ENCODE results near the gene SRGAP1. TPM values are rescaled to one million over a fixed set of nuclear protein-coding genes. Genes with fewer than 3 reads are reported as not detected.

The SRGAP1 gene
- polyA plus RNA-seq, 1 experiment = 24.9 TPM

DNA sequence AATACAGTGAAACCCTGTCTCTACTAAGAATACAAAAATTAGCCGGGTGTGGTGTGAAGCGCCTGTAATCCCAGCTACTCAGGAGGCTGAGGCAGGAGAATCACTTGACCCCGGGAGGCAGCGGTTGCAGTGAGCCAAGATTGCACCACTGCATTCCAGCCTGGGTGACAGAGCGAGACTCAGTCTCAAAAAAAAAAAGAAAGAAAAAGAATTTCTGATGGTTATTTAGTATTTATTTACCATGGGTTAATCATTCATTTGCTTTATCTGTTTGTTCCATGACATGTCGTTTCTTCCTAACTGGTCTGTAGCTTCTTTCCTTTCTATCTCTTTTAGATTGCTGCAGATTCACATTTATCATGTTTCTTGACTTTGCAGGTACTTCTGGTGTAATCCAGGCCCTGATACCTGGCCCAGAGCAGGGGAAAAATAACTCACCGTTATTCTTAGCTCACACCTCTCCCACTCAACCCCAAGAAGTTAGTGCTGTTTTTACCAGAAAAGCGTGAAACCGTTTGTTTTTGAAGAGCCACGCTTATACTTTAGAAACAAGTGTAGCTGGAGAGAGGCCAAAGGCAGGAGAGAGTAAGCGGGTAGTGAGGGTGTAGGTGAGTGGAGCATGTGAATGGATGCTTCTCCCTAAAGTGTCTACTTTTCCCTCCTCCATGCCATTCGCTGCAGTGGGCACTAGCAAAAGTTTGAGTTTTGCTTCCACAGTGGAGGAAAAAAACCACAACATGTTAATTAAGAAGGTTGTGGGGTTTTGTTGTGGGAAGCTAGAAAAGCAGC lies 45.4 kb downstream of the SRGAP1 start:
- CTCF ChIA-PET = no interaction called here
- no peaks in the 10 kb centered on the region for H3K27me3 ChIP-seq (ENCODE audit: control insufficient read depth, insufficient read depth, low read length)
- DNase-seq (ENCODE audit: low read depth, low spot score) = no peak
- peak overlapping the region; percentile 57 for H3K27ac ChIP-seq (ENCODE audit: low read depth, low read length)
- POLR2A ChIA-PET = interaction anchor here (0.6 kb wide), 2 partner anchors 26 to 367 kb away, joined by 3 read pairs; no protein-coding TSS in a partner anchor
- TF ChIP-seq, protein P1, sequence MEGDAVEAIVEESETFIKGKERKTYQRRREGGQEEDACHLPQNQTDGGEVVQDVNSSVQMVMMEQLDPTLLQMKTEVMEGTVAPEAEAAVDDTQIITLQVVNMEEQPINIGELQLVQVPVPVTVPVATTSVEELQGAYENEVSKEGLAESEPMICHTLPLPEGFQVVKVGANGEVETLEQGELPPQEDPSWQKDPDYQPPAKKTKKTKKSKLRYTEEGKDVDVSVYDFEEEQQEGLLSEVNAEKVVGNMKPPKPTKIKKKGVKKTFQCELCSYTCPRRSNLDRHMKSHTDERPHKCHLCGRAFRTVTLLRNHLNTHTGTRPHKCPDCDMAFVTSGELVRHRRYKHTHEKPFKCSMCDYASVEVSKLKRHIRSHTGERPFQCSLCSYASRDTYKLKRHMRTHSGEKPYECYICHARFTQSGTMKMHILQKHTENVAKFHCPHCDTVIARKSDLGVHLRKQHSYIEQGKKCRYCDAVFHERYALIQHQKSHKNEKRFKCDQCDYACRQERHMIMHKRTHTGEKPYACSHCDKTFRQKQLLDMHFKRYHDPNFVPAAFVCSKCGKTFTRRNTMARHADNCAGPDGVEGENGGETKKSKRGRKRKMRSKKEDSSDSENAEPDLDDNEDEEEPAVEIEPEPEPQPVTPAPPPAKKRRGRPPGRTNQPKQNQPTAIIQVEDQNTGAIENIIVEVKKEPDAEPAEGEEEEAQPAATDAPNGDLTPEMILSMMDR (IDR thresholded peaks at IDR 0.05; ENCODE audit: low read depth, low read length) = no peak
- H3K4me3 ChIP-seq (ENCODE audit: low read depth, low read length) = no peak overlapping the region
- H3K9me3 ChIP-seq (ENCODE audit: control insufficient read depth, insufficient read depth, low read length) = no peaks in the 10 kb centered on the region

GRCh38 chr12:63893170-63893569 lies 48.7 kb downstream of the SRGAP1 start:
- DNase-seq (ENCODE audit: low read depth, low spot score) = no peak
- H3K27me3 ChIP-seq (ENCODE audit: control insufficient read depth, insufficient read depth, low read length) = no peaks in the 10 kb centered on the region
- ChIA-PET CTCF (interaction anchor here (0.6 kb wide), 1 partner anchor 1538 kb away, joined by 3 read pairs; no protein-coding TSS in a partner anchor), POLR2A (no interaction called here)
- no peak overlapping the region for H3K4me3 ChIP-seq (ENCODE audit: low read depth, low read length)
- TF ChIP-seq, protein P1 (IDR thresholded peaks at IDR 0.05; ENCODE audit: low read depth, low read length) = no peak
- H3K9me3 ChIP-seq (ENCODE audit: control insufficient read depth, insufficient read depth, low read length) = no peaks in the 10 kb centered on the region
- no peak overlapping the region for H3K27ac ChIP-seq (ENCODE audit: low read depth, low read length)

DNA sequence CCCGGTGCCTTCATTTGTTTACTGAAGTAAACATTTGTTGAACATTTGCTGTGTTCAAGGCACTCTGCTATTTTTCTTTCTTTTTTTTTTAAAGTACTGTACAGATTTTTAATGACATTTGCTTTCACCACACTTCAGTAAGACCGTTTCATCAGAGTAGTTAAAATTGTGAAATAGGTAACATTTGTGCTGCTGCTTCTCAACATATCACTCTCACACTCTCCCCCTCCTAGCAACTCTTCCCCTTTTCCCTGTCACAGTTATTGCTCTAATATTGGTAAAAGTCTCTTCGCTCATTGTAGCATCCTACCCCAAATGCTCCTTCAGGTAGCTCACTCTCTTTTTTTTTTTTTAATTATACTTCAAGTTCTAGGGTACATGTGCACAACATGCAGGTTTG lies 49.6 kb downstream of the SRGAP1 start:
- CTCF ChIA-PET = no interaction called here
- DNase-seq (ENCODE audit: low read depth, low spot score) = no peak

GRCh38 chr12:63895841-63896240 lies 51.3 kb downstream of the SRGAP1 start:
- TF ChIP-seq, protein P1 (IDR thresholded peaks at IDR 0.05; ENCODE audit: low read depth, low read length) = no peak
- POLR2A ChIA-PET = no interaction called here
- no peak overlapping the region for H3K27ac ChIP-seq (ENCODE audit: low read depth, low read length)
- no peak for DNase-seq (ENCODE audit: low read depth, low spot score)
- CTCF ChIA-PET = no interaction called here
- H3K4me3 ChIP-seq (ENCODE audit: low read depth, low read length) = no peak overlapping the region
- no peaks in the 10 kb centered on the region for H3K27me3 ChIP-seq (ENCODE audit: control insufficient read depth, insufficient read depth, low read length)
- no peaks in the 10 kb centered on the region for H3K9me3 ChIP-seq (ENCODE audit: control insufficient read depth, insufficient read depth, low read length)

More for the DNA sequence above, 49.6 kb downstream of the SRGAP1 start:
- H3K4me3 ChIP-seq (ENCODE audit: low read depth, low read length) = no peak overlapping the region
- TF ChIP-seq, protein P1 (IDR thresholded peaks at IDR 0.05; ENCODE audit: low read depth, low read length) = no peak
- H3K27ac ChIP-seq (ENCODE audit: low read depth, low read length) = no peak overlapping the region
- no peaks in the 10 kb centered on the region for H3K9me3 ChIP-seq (ENCODE audit: control insufficient read depth, insufficient read depth, low read length)
- no peaks in the 10 kb centered on the region for H3K27me3 ChIP-seq (ENCODE audit: control insufficient read depth, insufficient read depth, low read length)
- POLR2A ChIA-PET = no interaction called here

- Histone ChIP-seq H3K4me3 (ENCODE audit: low read depth, low read length) (no peak overlapping the region), H3K27ac (ENCODE audit: low read depth, low read length) (no peak overlapping the region), H3K9me3 (ENCODE audit: control insufficient read depth, insufficient read depth, low read length) (no peaks in the 10 kb centered on the region), H3K27me3 (ENCODE audit: control insufficient read depth, insufficient read depth, low read length) (no peaks in the 10 kb centered on the region)
- ChIA-PET POLR2A (no interaction called here), CTCF (no interaction called here)
- TF ChIP-seq, protein P1 (IDR thresholded peaks at IDR 0.05; ENCODE audit: low read depth, low read length) = no peak
- no peak for DNase-seq (ENCODE audit: low read depth, low spot score)
These were observed 53.4 kb downstream of the SRGAP1 start for GRCh38 chr12:63897931-63898330.

All from AG04450 (cell line).